NCI-H748 (cell line): ENCODE results near the gene DENND1A.
A peak's percentile ranks its signal among the peaks of the same experiment; 100 is the strongest.

Experiments used
- DNase-seq: peaks from one replicate; lab custom pipeline; 2025; ENCODE audit not compliant: unreplicated experiment; lab: John Stamatoyannopoulos, UW

DENND1A gene

DNA sequence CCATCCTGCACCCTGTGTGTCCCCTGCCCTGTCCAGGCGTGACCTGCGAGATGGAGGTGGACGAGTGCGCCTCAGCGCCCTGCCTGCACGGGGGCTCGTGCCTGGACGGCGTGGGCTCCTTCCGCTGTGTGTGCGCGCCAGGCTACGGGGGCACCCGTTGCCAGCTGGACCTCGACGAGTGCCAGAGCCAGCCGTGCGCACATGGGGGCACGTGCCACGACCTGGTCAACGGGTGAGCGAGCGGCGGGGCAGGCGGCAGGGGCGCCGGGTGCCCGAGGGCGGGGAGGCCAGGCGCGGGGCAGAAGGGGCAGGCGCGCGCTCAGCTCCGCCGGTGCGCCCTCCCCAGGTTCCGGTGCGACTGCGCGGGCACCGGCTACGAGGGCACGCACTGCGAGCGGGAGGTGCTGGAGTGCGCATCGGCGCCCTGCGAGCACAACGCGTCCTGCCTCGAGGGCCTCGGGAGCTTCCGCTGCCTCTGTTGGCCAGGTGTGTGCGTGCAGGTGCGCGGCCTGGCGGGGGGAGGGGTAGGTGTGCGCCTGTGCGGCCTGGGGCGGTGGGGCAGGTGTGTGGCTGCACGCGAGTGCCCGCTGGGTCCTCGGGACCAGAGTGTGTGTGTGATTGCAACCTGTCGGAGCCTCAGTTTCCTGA lies 563.9 kb downstream of the DENND1A start:
- DNase-seq, result no peak

- DNase-seq, result peak; percentile 28
These were observed 564.5 kb downstream of the DENND1A start for GRCh38 chr9:123365287-123365880.

DNA sequence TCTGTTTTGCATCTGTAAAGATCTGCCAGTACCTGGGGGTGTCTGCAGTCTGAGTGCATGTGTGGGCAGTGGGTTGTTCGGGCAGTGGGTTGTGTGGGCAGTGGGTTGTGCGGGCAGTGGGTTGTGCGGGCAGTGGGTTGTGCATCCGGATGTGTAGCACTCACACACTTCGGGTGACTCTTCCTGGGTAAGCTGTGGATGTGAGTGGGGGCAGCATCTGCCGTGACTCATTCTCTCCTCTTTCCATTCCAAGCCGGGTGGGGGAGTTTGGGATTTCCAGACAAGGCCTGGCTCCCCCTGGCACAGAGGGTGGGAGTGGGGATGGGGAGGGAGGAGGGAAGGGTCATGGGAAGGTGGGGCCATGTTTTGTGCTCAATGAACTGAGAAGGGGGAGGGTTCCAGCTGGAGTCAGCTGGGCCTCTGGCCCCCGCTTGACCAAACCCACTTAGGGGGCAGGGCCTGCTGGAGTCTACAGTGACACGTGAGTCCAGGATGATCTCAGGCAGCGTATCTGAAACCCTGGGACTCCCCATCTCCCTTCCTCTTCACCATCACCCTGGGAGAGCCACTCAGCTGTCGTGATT lies 565.6 kb downstream of the DENND1A start:
- DNase-seq, result no peak

- DNase-seq, result no peak
These were observed 567.1 kb downstream of the DENND1A start for GRCh38 chr9:123362856-123363255.

- DNase-seq, result no peak
These were observed 568.0 kb downstream of the DENND1A start for GRCh38 chr9:123361731-123362510.

GRCh38 chr9:123361086-123361730 lies 568.7 kb downstream of the DENND1A start:
- DNase-seq, result no peak

GRCh38 chr9:123360161-123361085 lies 569.5 kb downstream of the DENND1A start:
- DNase-seq, result peak; percentile 69

GRCh38 chr9:123359546-123359945 lies 570.4 kb downstream of the DENND1A start:
- DNase-seq, result peak; percentile 72

DNA sequence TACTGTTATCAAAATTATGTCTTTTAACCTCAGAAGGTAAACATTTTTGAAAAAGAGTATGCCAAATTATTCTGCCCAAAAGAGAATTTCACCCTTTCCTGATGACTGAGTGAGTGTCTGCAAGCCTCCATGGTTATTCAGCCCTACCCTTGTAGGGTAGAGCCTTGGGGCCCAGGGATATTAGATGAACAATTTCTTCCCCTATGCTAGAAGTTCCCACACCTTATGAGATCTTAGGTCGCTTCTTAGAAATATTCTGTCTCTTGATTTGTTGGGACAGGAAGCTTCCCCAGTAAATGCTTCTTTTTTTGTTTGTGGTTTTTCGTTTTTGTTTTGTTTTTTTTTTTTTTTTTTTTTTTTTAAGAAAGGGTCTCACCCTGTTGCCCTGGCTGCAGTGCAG lies 570.8 kb downstream of the DENND1A start:
- DNase-seq, result no peak

- DNase-seq, result peak; percentile 47
These were observed 571.6 kb downstream of the DENND1A start for GRCh38 chr9:123358181-123358905.

DNA sequence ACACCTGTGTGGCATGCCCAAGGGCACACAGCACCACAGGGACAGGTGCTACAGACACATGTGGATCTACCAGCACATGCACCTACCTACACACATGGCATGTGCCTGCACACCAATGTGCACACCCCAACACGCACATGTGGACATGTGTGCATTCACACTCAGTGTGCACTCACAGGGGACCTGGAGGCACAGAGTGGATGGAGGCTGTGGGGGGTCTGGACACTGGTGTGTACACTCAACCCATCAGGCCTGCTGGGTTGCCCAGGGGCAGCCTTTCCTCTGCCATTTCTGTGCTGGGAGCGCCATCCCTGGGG lies 572.2 kb downstream of the DENND1A start:
- DNase-seq, result no peak

DNA sequence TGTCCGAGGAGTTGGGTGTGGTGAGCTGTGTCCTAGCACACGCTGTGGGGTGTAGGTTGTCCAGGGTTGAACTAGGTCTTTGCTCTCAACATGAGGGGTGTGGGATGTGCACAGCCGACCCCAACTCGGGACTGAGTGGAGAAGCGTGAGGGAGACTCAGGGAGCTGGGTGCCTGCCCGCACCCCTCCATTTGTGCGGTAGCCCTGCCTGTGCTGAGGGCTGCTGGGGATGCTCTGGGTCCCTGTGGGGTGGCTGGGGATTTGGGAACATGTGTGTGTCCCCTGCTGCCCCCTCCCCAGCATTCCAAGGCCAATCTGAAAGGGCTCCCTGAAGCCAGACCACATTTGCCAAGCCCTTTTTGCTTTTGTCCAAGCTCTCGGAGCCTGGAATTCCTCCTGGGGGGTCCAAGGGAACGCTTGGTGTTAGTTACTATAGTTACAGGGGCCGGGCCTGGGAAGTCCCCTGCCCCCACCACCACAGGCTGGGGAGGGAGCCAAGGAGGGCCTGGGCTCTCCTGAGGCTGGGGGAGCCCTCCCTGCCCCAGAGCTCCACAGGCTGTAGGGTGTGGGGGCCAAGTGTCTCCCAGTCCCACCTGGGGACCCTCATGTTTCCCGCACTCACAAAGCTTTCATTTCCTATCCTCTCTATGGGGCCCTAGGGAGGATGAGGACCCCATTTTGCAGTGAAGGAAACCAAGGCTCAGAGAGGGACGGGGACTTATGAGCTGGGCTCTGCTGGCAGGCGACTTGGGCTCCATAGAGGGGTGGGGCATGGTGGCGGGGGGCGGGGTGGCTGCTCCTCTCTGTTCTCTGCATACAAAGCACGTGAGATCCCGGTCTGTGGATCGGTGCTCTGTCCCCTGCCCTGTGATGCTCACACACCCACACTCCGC lies 572.8 kb downstream of the DENND1A start:
- DNase-seq, result no peak

- no peak for DNase-seq
These were observed 574.0 kb downstream of the DENND1A start, which contains the start of gene CRB2 for GRCh38 chr9:123355761-123356431. Gene CRB2 (plus strand): TSS chr9:123356197. CDS start chr9:123356261, 64 bp downstream.

DNA sequence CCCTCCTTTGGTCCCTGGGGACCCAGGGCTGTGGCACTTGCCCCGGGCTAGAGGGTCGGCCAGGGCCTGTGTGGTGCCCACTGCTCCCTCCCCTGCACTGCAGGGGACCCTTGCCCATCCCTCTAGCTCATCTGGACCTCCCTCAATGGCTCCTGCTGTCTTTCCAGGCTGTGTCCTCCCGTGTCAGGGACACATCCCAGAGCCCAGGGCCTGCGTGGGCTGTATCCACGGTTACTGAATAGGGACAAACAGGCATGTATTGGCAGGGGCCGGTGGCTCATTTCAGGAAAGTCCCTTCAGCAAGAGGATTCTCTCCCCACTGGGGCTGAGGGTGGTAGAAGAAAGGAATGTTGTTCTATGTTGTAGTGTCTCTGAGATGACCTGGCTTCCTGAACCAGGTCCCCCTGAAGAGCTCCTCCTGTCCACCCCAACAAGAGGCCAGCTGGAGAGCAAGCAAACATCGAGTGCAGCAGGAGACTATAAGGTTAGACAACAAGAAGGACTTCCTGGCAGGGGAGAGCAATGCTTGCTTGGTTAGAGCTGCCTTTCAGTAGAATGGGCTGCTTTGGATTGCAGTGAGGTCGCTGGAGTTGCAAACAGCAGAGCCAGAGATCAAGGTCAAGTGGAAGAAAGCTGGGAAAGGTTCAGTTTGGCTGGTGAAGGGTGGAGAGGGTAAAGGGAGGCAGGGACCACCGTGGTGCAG lies 575.0 kb downstream of the DENND1A start:
- DNase-seq, result no peak

- peak; percentile 65 for DNase-seq
These were observed 575.8 kb downstream of the DENND1A start for GRCh38 chr9:123353984-123354591.

DNA sequence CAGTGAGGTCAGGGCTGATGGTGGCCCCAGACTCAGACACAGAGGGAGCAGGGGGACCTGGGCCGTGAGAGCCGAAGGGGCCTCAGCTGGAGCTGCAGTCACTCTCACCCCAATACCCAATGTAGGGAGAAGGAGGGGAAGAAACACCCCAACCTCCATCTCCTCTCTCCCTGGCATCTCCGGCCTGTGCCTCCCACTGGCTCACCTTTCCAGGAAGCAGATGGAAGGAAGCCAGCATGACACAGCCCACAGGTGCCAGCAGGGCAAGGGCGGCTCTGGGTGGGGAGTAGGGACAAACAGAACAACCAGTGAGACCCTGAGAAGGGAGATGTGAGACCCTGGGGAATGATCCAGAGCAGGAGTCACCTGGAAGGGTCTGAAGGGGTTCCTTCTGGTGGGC lies 576.9 kb downstream of the DENND1A start:
- no peak for DNase-seq
